Lung (tissue), 12 donors: Measurements from ENCODE around the gene LDB3. TPM values are rescaled to one million over a fixed set of nuclear protein-coding genes. Genes with fewer than 3 reads are reported as not detected.
A peak's percentile ranks its signal among the peaks of the same experiment; 100 is the strongest.

Experiments
- ATAC-seq: fragments of 200-7000 bp; cut with Tn5 transposase; one replicate; pipeline ENCODE4 v1.9.1; 2020; ENCODE audit warnings: moderate number of reproducible peaks; ENCODE audit not compliant: insufficient read depth, low FRiP score
- DNase-seq, 3 donors: peaks; one replicate each; pipeline ENCODE4 v3.0.0-alpha.2; 2013 to 2017
- H3K27ac ChIP-seq, 2 donors: one replicate each; pipeline ENCODE4 v1.5.1; 2013; ENCODE audit warnings: mild to moderate bottlenecking in 2 of 2, moderate library complexity in 2 of 2, control low read depth in 1 of 2, inconsistent platforms in 1 of 2, low read depth in 1 of 2, low read length in 1 of 2
- H3K27me3 ChIP-seq, 3 donors: one replicate each; pipeline ENCODE4 v1.5.1; 2013; ENCODE audit warnings: low read length in 2 of 3; ENCODE audit not compliant: control insufficient read depth in 3 of 3, insufficient read depth in 3 of 3
- H3K36me3 ChIP-seq, 4 donors: one replicate each; pipeline ENCODE4 v1.5.1; 2013; ENCODE audit warnings: low read length in 4 of 4, mild to moderate bottlenecking in 1 of 4, moderate library complexity in 1 of 4; ENCODE audit not compliant: control insufficient read depth in 4 of 4, insufficient read depth in 4 of 4
- H3K4me1 ChIP-seq, 5 donors: one replicate each; pipeline ENCODE4 v1.5.1; 2013; ENCODE audit warnings: low read length in 5 of 5, mild to moderate bottlenecking in 2 of 5, moderate library complexity in 1 of 5; ENCODE audit not compliant: control insufficient read depth in 5 of 5, insufficient read depth in 5 of 5
- H3K4me3 ChIP-seq: one replicate; pipeline ENCODE4 v1.5.1; 2013; ENCODE audit warnings: mild to moderate bottlenecking, control low read depth, moderate library complexity
- H3K9ac ChIP-seq, 2 donors: one replicate each; pipeline ENCODE4 v1.5.1; 2013; ENCODE audit warnings: low read length in 2 of 2, control low read depth in 1 of 2; ENCODE audit not compliant: insufficient read depth in 1 of 2
- H3K9me3 ChIP-seq, 4 donors: one replicate each; pipeline ENCODE4 v1.5.1; 2013; ENCODE audit warnings: low read length in 3 of 4, mild to moderate bottlenecking in 1 of 4, moderate library complexity in 1 of 4; ENCODE audit not compliant: control insufficient read depth in 4 of 4, insufficient read depth in 3 of 4
- CTCF ChIP-seq: IDR thresholded peaks from 2 replicates; pipeline ENCODE4 v1.5.1; 2012; ENCODE audit warnings: mild to moderate bottlenecking; ENCODE audit errors: control extremely low read depth, extremely low read depth
- WGBS, 2 donors: extraction: QIAGEN DNeasy Blood & Tissue Kit; methylation state at CpG; one replicate each; pipeline ENCODE4 v1.1.7; 2013; 5-methylcytosine and 5-hydroxymethylcytosine counted together
- polyA plus RNA-seq, 2 donors: library from polyadenylated mRNA; stranded (reverse); fragments of 200-250 nt; gene quantifications; one replicate each; pipeline ENCODE4 v1.2.1, GENCODE V29; 2013
- total RNA-seq, 2 donors: library from RNA; depleted of rRNA in 1 of 2; stranded (reverse); fragments of >200 nt in 1 of 2; gene quantifications; one replicate each; pipeline ENCODE4 v1.2.1, GENCODE V29; 2014 to 2021
- donor health status: control.
- donor health status: control.
- donor health status: Bipolar disorder and iron deficiency.
- donor health status: healthy.
- donor health status: DM: yes; HTN: yes; CAD: no.

LDB3 gene
- total and polyA plus RNA-seq, 4 donors, result 0.37 to 3.2 (median 1.5) TPM

- Histone ChIP-seq H3K27ac (peak overlapping the region in 1 of 2 donors; percentile 94), H3K4me3 (no peak overlapping the region), H3K36me3 (no peaks in the 10 kb centered on the region), H3K9me3 (peaks cover 0 to 2% (median 0%) of the 10 kb centered on the region in 4 donors), H3K27me3 (no peaks in the 10 kb centered on the region), H3K9ac (no peak overlapping the region), H3K4me1 (peaks cover 0 to 30% (median 9%) of the 10 kb centered on the region in 5 donors)
- WGBS, 2 donors, result 82 to 86% methylated on average over 7 of the region's 7 CpGs
- DNase-seq, result no peak
- no peak for ATAC-seq
- no peak for TF ChIP-seq CTCF
Measured at GRCh38 chr10:86666538-86666937, 1.8 kb upstream of the LDB3 start.

DNA sequence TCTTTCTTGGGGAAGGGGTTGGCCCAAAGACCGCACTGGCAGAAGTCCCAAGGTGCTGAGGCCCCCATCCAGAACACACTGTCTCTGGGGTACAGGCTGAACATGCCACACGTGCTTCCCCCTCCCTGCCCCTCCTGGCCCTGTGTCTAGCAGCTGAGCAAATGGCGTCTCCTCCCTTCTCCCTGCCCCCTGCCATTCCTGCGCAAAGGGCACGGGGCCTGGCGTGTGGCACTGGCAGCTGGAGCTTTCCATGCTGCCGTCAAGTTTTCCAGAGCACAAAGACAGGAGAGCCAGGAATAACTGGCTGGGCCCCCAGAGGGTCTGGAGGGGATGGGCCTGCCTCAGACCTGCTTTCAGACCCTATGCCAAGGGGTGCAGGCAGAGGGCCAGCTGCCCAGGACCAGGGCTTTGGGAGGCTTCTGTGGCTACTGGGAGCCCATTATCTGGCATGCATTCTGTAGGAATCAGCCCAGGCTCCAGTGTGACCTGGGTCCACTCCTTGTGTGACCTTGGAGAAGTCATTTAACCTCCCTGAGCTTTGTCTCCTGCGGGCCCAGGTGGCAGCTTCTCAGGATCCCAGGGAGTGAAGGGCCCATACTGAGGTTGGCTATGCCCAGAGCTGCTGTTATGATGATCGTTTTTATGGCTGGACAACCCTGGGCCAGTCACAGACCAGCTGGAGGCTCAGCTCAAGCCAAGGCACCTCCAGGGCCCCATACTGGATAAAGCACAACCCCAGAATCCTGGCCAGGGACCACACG is 710 bp upstream of the LDB3 start:
- WGBS, 2 donors, result 81 to 89% methylated on average over 10 of the region's 10 CpGs
- no peak for DNase-seq
- no peak for TF ChIP-seq CTCF
- no peaks in the 10 kb centered on the region for H3K27me3 ChIP-seq
- peaks cover 0 to 2% (median 0%) of the 10 kb centered on the region in 4 donors for H3K9me3 ChIP-seq
- ATAC-seq, result no peak
- peaks cover 0 to 31% (median 3%) of the 10 kb centered on the region in 5 donors for H3K4me1 ChIP-seq
- peak overlapping the region; percentile 15 to 94 for H3K27ac ChIP-seq
- no peaks in the 10 kb centered on the region for H3K36me3 ChIP-seq
- H3K4me3 ChIP-seq, result no peak overlapping the region
- no peak overlapping the region for H3K9ac ChIP-seq

GRCh38 chr10:86670290-86670811 is 2.0 kb downstream of the LDB3 start:
- Histone ChIP-seq H3K27ac (peak overlapping the region in 1 of 2 donors; percentile 94), H3K4me1 (peaks cover 0 to 43% (median 0%) of the 10 kb centered on the region in 5 donors), H3K4me3 (no peak overlapping the region), H3K9ac (no peak overlapping the region), H3K9me3 (no peaks in the 10 kb centered on the region), H3K27me3 (no peaks in the 10 kb centered on the region), H3K36me3 (no peaks in the 10 kb centered on the region)
- no peak for TF ChIP-seq CTCF
- whole genome bisulfite sequencing, 2 donors, result 75 to 84% methylated on average over 8 of the region's 8 CpGs
- DNase-seq (no peak), ATAC-seq (no peak)
